ENCODE data around the gene CCDC85A.

GRCh38 chr2:56291711-56292110, 107.9 kb downstream of the CCDC85A start:
- TF ChIP-seq EZH2 (IDR thresholded peaks at IDR 0.05; ENCODE audit: borderline replicate concordance, insufficient read depth, low read length, poor library complexity, severe bottlenecking): no peak
- TF ChIP-seq CTCF (IDR thresholded peaks at IDR 0.05; ENCODE audit: poor library complexity, severe bottlenecking): no peak
- no peak for TF ChIP-seq TAF1 (IDR thresholded peaks at IDR 0.05; ENCODE audit: low read depth)
- no peak for TF ChIP-seq POLR2AphosphoS5 (IDR thresholded peaks at IDR 0.05)
